NCI-H526 (cell line): ENCODE measurements around the gene PKIG.
A peak's percentile ranks its signal among the peaks of the same experiment; 100 is the strongest.
"Not testable (repeated sequence)": the region's sequence is repeated elsewhere in the genome, so short reads cannot be mapped to it uniquely, and the experiment has no call there.

ENCODE experiments used
- DNase-seq, 2 experiments: peaks; one replicate each; lab custom pipeline; 2025; lab: John Stamatoyannopoulos, UW

The PKIG gene

GRCh38 chr20:44642203-44643153 is 60.1 kb downstream of the PKIG start:
- peak; percentile 55 to 68 for DNase-seq

- no peak for DNase-seq
Measured at GRCh38 chr20:44643154-44643519, 60.8 kb downstream of the PKIG start.

- DNase-seq, result peak in 1 of 2 experiments; percentile 10
Measured at GRCh38 chr20:44643596-44644229, 61.3 kb downstream of the PKIG start.

GRCh38 chr20:44644230-44644617 is 61.8 kb downstream of the PKIG start:
- DNase-seq, result no peak

- DNase-seq, result no peak
Measured at GRCh38 chr20:44644667-44645131, 62.3 kb downstream of the PKIG start.

- DNase-seq, result peak; percentile 22 to 50
Measured at GRCh38 chr20:44646023-44646640, 63.8 kb downstream of the PKIG start.

GRCh38 chr20:44646641-44647274 is 64.4 kb downstream of the PKIG start:
- peak; percentile 43 to 76 for DNase-seq

GRCh38 chr20:44648068-44648467 is 65.7 kb downstream of the PKIG start:
- no peak for DNase-seq

- peak; percentile 7 to 33 for DNase-seq
Measured at GRCh38 chr20:44648579-44648978, 66.2 kb downstream of the PKIG start.

GRCh38 chr20:44649126-44649525 is 66.7 kb downstream of the PKIG start:
- no peak for DNase-seq

- no peak for DNase-seq
Measured at GRCh38 chr20:44649976-44650375, 67.6 kb downstream of the PKIG start.

- peak in 1 of 2 experiments; percentile 38 for DNase-seq
Measured at GRCh38 chr20:44650771-44651433, 68.5 kb downstream of the PKIG start.

GRCh38 chr20:44651434-44651683 is 69.0 kb downstream of the PKIG start:
- no peak for DNase-seq

GRCh38 chr20:44651684-44652423 is 69.5 kb downstream of the PKIG start, which contains the start of gene ADA:
TSS of gene ADA (minus strand) at chr20:44651699. CDS start at chr20:44651607, 92 bp downstream.
- DNase-seq, result peak; percentile 28 to 87

- DNase-seq, result no peak
Measured at GRCh38 chr20:44653546-44653945, 71.2 kb downstream of the PKIG start.

- DNase-seq, result not testable (repeated sequence)
Measured at GRCh38 chr20:44654210-44654609, 71.8 kb downstream of the PKIG start.

GRCh38 chr20:44656448-44656847 is 74.1 kb downstream of the PKIG start:
- no peak for DNase-seq

GRCh38 chr20:44657875-44658274 is 75.5 kb downstream of the PKIG start:
- DNase-seq, result no peak

- DNase-seq, result no peak
Measured at GRCh38 chr20:44658810-44659209, 76.4 kb downstream of the PKIG start.

GRCh38 chr20:44659931-44660330 is 77.6 kb downstream of the PKIG start:
- DNase-seq, result no peak

- no peak for DNase-seq
Measured at GRCh38 chr20:44660581-44660980, 78.2 kb downstream of the PKIG start.
